T-helper 2 cell treated with Interferon-gamma antibody and Interleukin-4, amounts not matched to agents 5 μg/mL and 100 μg/mL, for 36 hours (primary cell): ENCODE results near the gene MYOZ1.

Experiments used
- DNase-seq: peaks from one replicate; pipeline ENCODE4 v3.0.0; 2021; ENCODE audit warnings: low spot score
- H3K27ac Mint-ChIP-seq: one replicate; pipeline ENCODE4 v1.8.0; 2021; ENCODE audit warnings: mild to moderate bottlenecking, mixed read lengths
- H3K27me3 Mint-ChIP-seq: one replicate; pipeline ENCODE4 v1.8.0; 2021; ENCODE audit warnings: low read depth, mixed read lengths
- H3K36me3 Mint-ChIP-seq: one replicate; pipeline ENCODE4 v1.8.0; 2021; ENCODE audit warnings: low read depth, mixed read lengths
- H3K4me1 Mint-ChIP-seq: one replicate; pipeline ENCODE4 v1.8.0; 2021; ENCODE audit warnings: low read depth, mixed read lengths
- H3K4me3 Mint-ChIP-seq: one replicate; pipeline ENCODE4 v1.8.0; 2022; ENCODE audit warnings: mild to moderate bottlenecking, moderate library complexity, mixed read lengths
- H3K9me3 Mint-ChIP-seq: one replicate; pipeline ENCODE4 v1.8.0; 2021; ENCODE audit warnings: mixed read lengths

The MYOZ1 gene

GRCh38 chr10:73653195-73653594 lies 11.9 kb upstream of the MYOZ1 start:
- H3K27ac Mint-ChIP-seq = no peak overlapping the region
- no peaks in the 10 kb centered on the region for H3K9me3 Mint-ChIP-seq
- no peak overlapping the region for H3K4me3 Mint-ChIP-seq
- DNase-seq = no peak
- H3K36me3 Mint-ChIP-seq = no peaks in the 10 kb centered on the region
- H3K4me1 Mint-ChIP-seq = peaks cover 3% of the 10 kb centered on the region
- no peaks in the 10 kb centered on the region for H3K27me3 Mint-ChIP-seq

- Mint-ChIP-seq H3K4me3 (no peak overlapping the region), H3K36me3 (no peaks in the 10 kb centered on the region), H3K27ac (no peak overlapping the region), H3K4me1 (peaks cover 3% of the 10 kb centered on the region), H3K9me3 (no peaks in the 10 kb centered on the region), H3K27me3 (no peaks in the 10 kb centered on the region)
- DNase-seq = no peak
These were observed 9.5 kb upstream of the MYOZ1 start for GRCh38 chr10:73650537-73651331.

GRCh38 chr10:73649876-73650536 lies 8.7 kb upstream of the MYOZ1 start:
- Mint-ChIP-seq H3K27me3 (peaks cover 5% of the 10 kb centered on the region), H3K27ac (no peak overlapping the region), H3K36me3 (no peaks in the 10 kb centered on the region), H3K4me1 (peaks cover 5% of the 10 kb centered on the region), H3K9me3 (no peaks in the 10 kb centered on the region), H3K4me3 (no peak overlapping the region)
- no peak for DNase-seq

GRCh38 chr10:73648975-73649829 lies 7.9 kb upstream of the MYOZ1 start:
- Mint-ChIP-seq H3K27me3 (peaks cover 5% of the 10 kb centered on the region), H3K36me3 (no peaks in the 10 kb centered on the region), H3K4me3 (no peak overlapping the region), H3K27ac (no peak overlapping the region), H3K4me1 (peaks cover 10% of the 10 kb centered on the region), H3K9me3 (no peaks in the 10 kb centered on the region)
- DNase-seq = no peak

GRCh38 chr10:73647875-73648651 lies 6.8 kb upstream of the MYOZ1 start:
- Mint-ChIP-seq H3K27ac (no peak overlapping the region), H3K27me3 (peaks cover 5% of the 10 kb centered on the region), H3K4me1 (peaks cover 17% of the 10 kb centered on the region), H3K9me3 (no peaks in the 10 kb centered on the region), H3K36me3 (no peaks in the 10 kb centered on the region), H3K4me3 (peak overlapping the region; percentile 50)
- no peak for DNase-seq

- no peak for DNase-seq
- Mint-ChIP-seq H3K36me3 (no peaks in the 10 kb centered on the region), H3K4me3 (peak overlapping the region; percentile 50), H3K27ac (no peak overlapping the region), H3K9me3 (no peaks in the 10 kb centered on the region), H3K27me3 (peaks cover 5% of the 10 kb centered on the region), H3K4me1 (peaks cover 17% of the 10 kb centered on the region)
These were observed 6.1 kb upstream of the MYOZ1 start for GRCh38 chr10:73647211-73647874.

GRCh38 chr10:73646598-73647041 lies 5.3 kb upstream of the MYOZ1 start:
- H3K36me3 Mint-ChIP-seq = no peaks in the 10 kb centered on the region
- DNase-seq = no peak
- peaks cover 7% of the 10 kb centered on the region for H3K27me3 Mint-ChIP-seq
- peaks cover 17% of the 10 kb centered on the region for H3K4me1 Mint-ChIP-seq
- H3K9me3 Mint-ChIP-seq = no peaks in the 10 kb centered on the region
- no peak overlapping the region for H3K27ac Mint-ChIP-seq
- H3K4me3 Mint-ChIP-seq = no peak overlapping the region

GRCh38 chr10:73645251-73645650 lies 4.0 kb upstream of the MYOZ1 start:
- H3K27ac Mint-ChIP-seq = no peak overlapping the region
- no peak for DNase-seq
- peaks cover 17% of the 10 kb centered on the region for H3K4me1 Mint-ChIP-seq
- H3K4me3 Mint-ChIP-seq = no peak overlapping the region
- no peaks in the 10 kb centered on the region for H3K36me3 Mint-ChIP-seq
- peaks cover 12% of the 10 kb centered on the region for H3K27me3 Mint-ChIP-seq
- H3K9me3 Mint-ChIP-seq = no peaks in the 10 kb centered on the region

- Mint-ChIP-seq H3K27me3 (peaks cover 14% of the 10 kb centered on the region), H3K4me1 (peaks cover 17% of the 10 kb centered on the region), H3K27ac (peak overlapping the region; percentile 6), H3K9me3 (no peaks in the 10 kb centered on the region), H3K4me3 (no peak overlapping the region), H3K36me3 (no peaks in the 10 kb centered on the region)
- DNase-seq = no peak
These were observed 3.5 kb upstream of the MYOZ1 start for GRCh38 chr10:73644767-73645166.

GRCh38 chr10:73644015-73644743 lies 2.9 kb upstream of the MYOZ1 start:
- H3K9me3 Mint-ChIP-seq = no peaks in the 10 kb centered on the region
- no peak overlapping the region for H3K4me3 Mint-ChIP-seq
- H3K27ac Mint-ChIP-seq = peak overlapping the region; percentile 6
- peaks cover 15% of the 10 kb centered on the region for H3K27me3 Mint-ChIP-seq
- peaks cover 17% of the 10 kb centered on the region for H3K4me1 Mint-ChIP-seq
- no peaks in the 10 kb centered on the region for H3K36me3 Mint-ChIP-seq
- DNase-seq = peak; percentile 36

- no peaks in the 10 kb centered on the region for H3K9me3 Mint-ChIP-seq
- DNase-seq = no peak
- peaks cover 17% of the 10 kb centered on the region for H3K4me1 Mint-ChIP-seq
- H3K27me3 Mint-ChIP-seq = peaks cover 15% of the 10 kb centered on the region
- H3K27ac Mint-ChIP-seq = no peak overlapping the region
- no peaks in the 10 kb centered on the region for H3K36me3 Mint-ChIP-seq
- no peak overlapping the region for H3K4me3 Mint-ChIP-seq
These were observed 2.1 kb upstream of the MYOZ1 start for GRCh38 chr10:73643362-73643761.

- Mint-ChIP-seq H3K27me3 (peaks cover 15% of the 10 kb centered on the region), H3K4me3 (no peak overlapping the region), H3K9me3 (no peaks in the 10 kb centered on the region)
These were observed 2.0 kb downstream of the MYOZ1 start for GRCh38 chr10:73639286-73639685.

More at GRCh38 chr10:73639286-73639685, 2.0 kb downstream of the MYOZ1 start:
- Mint-ChIP-seq H3K4me1 (peaks cover 8% of the 10 kb centered on the region), H3K36me3 (no peaks in the 10 kb centered on the region), H3K27ac (no peak overlapping the region)
- no peak for DNase-seq
